SKM-1 treated with dmso at 0.1 percent for 144 hours (cell line): ENCODE measurements around the gene SMPD3.

ENCODE experiments used
- DNase-seq: peaks from one replicate; lab custom pipeline; 2025; ENCODE audit not compliant: unreplicated experiment; lab: John Stamatoyannopoulos, UW

Gene SMPD3

DNA sequence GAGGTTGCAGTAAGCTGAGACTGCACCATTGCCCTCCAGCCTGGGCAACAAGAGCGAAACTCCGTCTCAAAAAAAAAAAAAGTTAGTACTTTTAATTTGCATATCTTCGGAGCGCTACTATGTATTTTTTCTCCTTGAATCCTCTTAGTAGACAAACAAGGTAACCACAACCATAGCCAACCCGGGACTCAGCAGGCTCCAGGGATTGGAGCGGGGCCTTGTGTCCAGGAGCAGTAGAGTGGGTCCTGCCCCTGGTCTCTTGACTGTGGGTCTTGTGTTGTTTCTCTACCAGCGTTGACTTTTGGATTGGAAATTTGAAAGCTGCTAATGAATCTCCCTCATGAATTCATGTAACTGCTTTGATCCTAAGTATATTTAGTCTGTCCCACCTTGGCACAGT, 105.2 kb downstream of the SMPD3 start:
- no peak for DNase-seq

DNA sequence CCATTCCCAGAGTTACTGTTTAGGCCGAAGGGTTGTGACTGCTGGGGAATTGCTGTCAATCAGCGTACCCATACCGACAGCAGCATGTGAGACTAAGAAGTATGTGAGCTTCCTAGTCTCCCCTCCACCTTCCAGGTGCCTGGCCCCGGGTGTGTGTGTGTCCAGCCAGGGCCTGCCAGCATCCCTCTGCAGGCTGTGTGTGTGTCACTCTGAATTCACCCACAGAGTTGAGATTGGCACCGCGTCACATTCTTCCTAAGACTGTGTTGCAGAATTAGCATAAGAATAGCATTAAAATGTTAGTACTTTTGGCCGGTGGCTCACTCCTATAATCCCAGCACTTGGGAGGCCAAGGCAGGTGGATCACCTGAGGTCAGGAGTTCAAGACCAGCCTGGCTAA, 105.7 kb downstream of the SMPD3 start:
- DNase-seq, result no peak

DNA sequence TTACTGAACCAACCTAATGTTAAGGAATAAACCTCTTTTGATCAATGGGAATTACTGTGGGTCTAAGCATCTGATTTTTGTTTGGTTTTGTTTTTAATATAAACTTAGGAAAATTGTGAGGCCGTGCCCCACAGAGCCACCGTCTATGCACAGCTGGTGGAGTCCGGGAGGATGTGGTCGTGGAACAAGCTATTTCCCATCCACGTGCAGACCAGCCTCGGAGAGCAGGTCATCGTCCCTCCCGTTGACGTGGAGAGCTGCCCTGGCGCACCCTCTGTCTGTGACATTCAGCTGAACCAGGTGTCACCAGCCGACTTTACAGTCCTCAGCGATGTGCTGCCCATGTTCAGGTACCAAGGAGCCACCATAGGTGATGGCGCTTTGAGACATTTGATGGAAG, 109.1 kb downstream of the SMPD3 start:
- DNase-seq, result no peak

DNA sequence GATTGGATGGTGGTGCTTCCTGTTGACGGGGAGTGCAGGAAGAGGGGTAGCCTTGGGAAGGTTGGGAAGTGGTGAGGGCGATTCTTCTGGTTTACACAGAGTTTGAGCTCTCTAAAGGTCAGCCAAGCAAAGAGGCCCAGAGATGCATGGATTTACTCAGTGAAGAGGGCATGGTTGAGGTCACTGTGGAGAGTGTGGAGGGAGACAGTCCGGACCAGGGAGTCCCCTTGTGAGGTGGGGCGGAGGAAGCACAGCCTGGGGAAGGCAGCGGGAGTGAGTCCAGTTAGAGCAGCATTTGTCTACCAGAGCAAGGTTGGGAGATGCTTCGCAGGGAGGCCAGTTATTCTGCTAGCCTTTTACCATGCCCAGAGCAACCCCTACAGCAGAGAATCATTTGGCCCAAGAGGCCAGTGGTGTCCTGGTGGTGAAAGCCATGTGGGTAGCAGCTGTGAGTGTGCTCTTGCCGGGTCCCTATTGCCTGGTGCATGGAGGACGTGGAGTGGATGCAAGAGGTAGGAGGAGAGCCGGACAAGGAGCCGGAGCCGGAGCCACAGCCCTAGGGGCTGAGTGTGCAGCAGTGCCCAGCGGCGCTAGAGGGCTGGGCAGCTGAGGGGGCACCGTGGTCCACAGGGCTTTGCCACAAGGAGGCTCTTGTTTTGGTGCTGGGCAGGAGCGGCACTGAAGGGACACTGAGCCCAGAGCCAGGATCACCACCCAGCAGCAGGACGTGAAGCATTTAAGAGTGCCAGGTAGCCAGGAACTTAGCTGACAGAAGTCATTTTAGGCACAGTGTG, 109.8 kb downstream of the SMPD3 start:
- no peak for DNase-seq

DNA sequence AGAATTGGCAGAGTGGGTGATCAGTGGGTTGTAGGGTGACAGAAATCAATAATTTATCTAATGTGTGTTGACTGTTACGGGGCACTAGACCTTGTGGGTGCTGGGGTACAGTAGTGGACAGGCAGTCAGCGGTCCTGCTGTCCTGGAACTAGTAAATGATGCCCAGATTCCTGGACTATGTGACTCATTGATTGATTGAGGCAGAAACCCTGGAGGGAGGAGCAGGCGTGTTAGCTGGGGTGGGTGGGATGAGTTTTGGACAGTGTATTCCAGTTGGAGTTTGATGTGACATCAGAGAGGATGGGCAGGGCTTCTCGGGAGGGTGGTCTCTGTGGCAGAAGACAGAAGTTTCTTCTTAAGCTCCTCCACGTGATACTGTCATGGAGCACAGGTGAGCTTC, 113.1 kb downstream of the SMPD3 start:
- DNase-seq, result no peak

DNA sequence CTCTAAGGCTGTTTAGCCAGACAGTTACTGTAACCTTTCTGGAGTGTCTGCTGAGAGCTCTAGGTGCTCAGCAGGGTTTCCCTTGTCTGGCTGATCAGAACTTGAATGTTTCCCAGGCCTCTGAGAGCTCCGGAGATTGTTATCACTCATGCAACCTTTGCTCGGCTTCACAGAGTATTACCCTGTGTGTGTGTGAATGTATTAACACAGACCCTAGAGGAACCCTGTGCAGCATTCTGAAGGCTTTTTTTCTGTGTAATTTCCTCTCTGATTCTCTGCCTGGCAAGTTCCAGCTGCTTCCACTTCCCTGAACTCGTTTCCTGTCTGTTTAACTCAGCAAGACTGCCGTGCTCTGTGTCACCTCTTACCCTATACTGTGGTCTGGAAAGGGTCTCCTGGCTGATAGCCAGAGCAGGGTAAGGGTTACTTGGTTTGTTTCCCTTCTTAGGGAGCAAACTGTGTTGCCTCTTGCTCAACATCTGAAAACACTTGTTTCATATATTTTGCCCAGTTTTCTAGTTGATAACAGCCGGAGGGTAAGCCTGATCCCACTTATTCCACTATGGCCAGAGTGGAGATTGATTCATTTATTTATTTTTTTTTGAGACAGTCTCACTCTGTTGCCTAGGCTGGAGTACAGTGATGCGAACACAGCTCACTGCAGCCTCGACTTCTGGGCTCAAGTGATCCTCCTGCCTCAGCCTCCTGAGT, 115.7 kb downstream of the SMPD3 start:
- DNase-seq, result peak; percentile 96

DNA sequence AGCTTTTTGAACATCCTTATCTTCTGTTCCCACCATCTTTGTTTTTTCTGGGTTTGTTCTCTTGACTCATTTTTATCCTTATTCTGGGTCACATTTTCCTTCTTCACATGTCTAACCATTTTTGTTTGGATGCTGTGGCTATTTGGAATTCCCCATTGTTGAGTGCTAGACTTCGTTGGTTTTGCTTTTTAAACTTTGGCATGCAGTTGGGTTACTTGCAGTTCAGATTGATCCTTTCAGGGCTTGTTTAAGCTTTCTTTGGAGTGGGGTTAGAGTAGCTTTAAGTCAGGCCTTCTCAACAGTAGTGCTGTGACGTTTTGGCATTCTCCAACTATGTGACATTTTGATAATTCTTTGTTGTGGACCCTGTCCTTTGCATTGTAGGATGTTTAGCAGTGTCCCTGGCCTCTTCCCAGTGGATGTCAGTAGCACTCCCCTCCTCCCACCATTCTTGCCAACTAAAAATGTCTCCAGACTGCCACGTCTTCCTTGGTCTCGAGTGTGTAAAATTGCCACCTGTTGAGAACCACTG, 116.4 kb downstream of the SMPD3 start:
- no peak for DNase-seq

DNA sequence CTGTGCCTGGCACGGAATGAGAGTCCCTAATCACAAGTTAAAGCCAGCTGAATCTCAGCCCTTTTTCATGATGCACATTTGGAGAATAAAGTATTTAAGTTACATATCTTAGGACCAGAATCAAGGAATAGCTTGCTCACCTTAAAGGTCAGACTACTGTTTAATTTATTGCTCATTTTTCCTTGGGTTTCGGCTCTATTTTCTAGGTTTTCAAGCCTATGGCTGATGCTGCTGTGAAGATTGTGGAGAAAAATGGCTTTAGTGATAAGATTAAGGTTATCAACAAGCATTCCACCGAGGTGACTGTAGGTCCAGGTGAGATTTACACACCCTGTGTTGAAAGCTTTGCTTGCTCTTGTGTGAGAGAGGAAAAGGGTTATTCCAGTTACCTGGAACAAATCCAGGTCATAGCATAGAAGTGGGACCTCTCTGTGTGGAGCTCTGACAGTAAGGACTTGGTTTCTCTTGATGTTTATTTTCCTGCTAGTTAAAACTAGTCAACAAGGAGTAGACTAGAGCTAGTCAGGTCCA, 119.4 kb downstream of the SMPD3 start:
- DNase-seq, result no peak

DNA sequence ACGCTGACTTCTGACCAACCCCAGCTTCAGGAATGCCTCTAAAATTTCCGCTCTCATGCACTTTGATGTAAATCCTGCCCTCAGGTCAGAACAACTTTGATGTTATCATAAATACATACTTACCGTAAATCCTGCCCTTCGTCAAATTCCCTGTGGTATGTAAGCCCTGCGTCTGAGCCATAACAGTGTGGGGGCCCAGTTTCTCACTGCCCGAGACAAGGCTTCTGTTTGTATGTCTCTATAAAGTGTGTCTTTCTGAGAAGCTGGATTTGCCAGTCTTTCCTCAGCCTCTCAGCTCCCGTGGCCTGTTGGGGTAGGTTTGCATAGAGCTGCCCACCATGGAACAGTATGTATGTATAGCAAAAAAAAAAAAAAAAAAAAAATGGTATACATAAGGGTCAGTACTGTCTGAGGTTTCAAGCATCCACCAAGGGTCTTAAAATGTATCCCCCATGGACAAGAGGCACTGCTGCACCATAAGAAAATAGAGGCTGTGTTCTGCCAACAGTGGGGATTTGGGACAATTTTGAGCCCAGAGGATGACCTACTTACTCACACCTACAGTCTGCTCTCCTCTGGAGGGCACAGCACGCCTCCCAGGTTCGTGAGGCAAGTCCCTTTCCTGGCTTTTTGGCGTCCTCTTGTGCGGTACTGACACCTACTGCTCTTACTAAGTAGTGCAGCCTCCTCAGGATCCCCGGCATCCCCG, 120.0 kb downstream of the SMPD3 start:
- peak; percentile 70 for DNase-seq

DNA sequence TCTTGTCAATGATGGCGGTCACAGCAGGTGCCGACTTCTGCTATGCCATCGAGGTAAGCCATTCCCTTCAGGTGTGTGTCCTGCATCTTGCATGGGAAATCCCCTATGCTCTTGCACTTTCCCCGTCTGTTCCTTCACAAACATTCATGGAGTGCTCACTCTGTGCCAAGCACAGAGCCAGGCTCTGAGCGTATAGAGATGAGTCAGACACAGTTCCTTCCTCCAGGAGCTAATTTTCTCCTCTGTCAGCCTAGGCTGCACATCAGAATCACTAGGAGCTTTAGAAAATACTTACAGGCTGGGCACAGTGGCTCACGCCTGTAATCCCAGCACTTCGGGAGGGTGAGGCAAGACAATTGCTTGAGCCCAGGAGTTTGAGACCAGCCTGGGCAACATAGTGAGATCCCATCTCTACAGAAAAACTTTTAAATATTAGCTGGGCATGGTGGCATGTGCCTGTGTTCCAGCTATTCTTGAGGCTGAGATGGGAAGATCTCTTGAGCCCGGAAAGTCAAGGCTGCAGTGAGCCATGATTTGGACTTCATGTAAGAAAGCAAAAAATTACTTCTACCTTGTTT, 123.4 kb downstream of the SMPD3 start:
- no peak for DNase-seq

DNA sequence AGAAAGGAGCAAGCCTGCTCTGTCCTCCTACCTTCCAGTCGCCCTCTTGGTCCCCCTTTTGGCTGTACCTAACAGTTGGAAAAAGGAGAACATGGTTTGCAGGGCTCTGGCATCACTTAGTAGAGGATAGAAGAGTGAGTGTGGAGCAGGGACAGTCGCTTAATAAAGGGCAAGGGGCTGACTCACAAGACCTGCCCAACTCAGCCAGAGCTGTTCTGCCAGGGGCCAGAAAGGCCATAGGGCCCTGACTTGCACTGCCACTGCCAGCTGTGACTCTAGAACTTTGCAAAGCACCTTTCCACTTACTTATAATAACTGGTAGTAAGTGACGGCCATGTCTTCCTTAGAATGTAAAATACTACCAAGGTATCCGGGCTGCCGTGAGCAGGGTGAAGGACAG, 124.0 kb downstream of the SMPD3 start:
- no peak for DNase-seq

DNA sequence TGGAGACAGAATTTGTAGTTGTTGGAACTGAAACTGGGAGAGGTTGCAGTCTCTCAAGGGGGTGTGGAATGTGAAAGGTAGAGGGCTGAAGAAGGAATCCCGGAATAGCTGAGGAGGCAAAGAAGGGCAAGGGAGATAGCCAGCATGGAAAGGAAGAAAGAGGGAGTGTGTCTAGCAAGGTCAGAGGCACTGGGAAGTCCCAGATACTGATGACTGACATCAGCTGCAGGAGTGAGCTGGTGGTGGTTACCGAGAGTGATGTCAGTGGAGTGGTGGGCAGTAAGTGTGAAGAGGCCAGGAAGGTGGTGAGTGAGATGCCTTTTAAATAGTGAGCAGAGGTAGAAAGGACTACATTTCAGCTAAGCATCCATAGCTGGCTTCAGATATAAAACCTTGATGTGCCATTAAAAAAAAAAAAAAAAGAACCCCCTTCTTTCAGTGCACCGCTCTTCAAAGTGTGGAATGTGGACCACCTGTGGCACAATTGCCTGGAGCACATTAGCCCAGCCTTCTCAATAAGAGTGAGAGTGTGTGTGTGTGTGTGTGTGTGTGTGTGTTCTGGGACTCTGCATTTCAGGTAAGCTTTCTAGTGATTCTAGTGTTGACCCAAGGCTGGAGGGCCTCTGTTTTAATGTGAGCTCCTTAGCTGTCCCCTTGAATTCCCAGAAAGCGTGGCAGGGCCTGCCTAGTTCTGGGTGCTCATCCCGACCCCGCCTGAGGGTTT, 129.0 kb downstream of the SMPD3 start:
- no peak for DNase-seq

DNA sequence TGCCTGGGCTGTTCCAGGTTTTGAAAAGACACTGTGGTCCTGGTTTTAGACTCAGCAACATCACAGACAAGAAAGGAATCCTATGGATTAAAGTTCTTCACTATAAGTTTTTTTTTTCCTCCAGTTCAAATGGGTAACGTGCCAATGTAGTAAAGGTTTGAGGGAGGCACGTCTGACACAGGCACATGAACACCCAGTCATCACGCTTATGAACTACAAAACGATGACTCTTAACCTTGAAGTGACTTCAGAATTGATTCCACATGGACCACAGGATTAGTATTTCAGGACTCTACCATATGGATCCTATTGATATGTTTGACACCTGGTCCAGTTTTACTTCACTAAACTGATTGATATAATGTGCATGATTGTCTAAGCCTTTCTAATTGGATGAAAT, 135.2 kb downstream of the SMPD3 start:
- no peak for DNase-seq

DNA sequence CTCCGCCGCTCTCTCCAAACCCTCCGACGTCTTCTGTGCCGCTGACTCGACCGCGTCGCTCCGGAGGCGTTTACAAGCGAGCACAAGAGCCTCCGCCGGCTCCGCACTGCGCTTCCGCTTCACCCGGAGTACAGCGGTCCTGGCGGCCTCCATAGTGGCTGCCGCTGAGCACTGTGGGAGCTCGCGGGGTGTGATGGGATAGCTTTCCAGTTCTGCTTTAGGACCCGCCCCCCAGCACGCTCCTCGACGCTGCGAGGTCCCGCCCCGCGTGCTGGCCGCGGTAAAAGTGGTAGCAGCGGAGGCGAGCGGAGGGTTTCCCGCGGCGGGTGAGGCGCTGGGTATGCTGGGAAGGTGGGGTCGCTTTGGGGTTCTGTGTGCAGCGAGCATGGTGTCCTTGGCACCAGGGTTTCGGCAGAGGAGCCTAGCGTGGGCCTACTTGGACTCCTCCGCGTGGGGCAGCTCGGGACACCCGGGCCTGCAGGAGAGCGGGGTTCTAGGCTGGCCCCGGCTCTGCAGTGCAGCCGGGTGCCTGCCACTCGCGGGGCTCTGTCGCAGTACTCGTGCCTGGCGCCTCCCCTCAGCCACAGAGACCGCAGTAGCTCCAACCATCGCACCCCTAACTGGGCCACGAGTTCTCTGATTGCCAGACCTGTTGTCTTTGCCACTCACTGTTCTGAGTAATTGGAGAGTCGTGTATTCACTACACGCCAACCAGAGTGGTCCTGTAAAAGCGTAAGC, 137.4 kb downstream of the SMPD3 start, which contains the start of the genes PRMT7 and SLC7A6OS:
Gene PRMT7, plus strand, starts transcription at position 246 of the 738 bp plus-strand sequence. CDS start 4,961 bp downstream, outside the sequence.
Gene SLC7A6OS, minus strand, starts transcription at position 173 of the 738 bp plus-strand sequence. Its CDS starts 20 bp downstream, at position 153.
- peak; percentile 96 for DNase-seq

DNA sequence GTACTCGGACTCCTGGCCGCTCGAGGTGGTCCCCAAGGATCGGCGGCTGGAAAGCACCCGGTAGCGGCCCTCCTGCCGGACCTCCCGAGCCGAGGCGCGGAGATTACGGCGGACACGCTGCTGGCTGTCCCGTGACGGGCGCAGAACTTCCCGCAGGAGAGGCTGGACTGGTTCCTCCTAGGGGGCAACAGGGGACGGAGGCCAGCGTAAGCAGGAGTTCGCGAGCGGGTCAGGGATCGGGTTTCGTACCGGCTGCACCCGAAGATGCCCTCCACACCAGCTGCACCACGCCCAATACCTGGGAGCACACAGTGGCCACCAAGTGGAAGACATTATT, 137.9 kb downstream of the SMPD3 start:
- no peak for DNase-seq

DNA sequence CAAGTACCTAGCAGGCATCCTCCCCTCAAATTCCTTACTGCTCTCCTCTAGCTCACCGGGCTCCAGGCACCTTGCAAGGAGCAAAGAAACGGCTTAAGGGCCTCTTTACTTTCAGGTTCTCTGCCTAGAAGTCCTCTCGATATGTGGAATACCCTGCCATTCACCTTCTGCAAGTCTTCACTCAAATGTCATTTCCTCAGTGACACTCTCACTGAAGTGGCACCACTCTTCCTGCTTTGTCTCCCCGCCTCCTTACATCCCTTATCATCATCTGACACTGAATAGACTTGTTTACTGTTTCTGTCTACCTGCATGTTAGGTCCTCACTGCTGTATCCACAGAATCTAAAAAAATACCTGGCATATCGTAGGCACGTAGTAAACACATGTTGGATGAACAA, 138.5 kb downstream of the SMPD3 start:
- DNase-seq, result no peak
